Measurements from ENCODE around the gene HCRTR1.

HCRTR1 gene

GRCh38 chr1:31642897-31643296, 25.4 kb downstream of the HCRTR1 start:
- DNase-seq, result no peak
- intact Hi-C loops (cut with DNase I), result no loop called here

- peak in 4 of 42 donors; percentile 15 to 41 (median 20) for DNase-seq
- intact Hi-C loops (cut with DNase I), result no loop called here
Measured at GRCh38 chr1:31643976-31644559, 26.6 kb downstream of the HCRTR1 start.

DNA sequence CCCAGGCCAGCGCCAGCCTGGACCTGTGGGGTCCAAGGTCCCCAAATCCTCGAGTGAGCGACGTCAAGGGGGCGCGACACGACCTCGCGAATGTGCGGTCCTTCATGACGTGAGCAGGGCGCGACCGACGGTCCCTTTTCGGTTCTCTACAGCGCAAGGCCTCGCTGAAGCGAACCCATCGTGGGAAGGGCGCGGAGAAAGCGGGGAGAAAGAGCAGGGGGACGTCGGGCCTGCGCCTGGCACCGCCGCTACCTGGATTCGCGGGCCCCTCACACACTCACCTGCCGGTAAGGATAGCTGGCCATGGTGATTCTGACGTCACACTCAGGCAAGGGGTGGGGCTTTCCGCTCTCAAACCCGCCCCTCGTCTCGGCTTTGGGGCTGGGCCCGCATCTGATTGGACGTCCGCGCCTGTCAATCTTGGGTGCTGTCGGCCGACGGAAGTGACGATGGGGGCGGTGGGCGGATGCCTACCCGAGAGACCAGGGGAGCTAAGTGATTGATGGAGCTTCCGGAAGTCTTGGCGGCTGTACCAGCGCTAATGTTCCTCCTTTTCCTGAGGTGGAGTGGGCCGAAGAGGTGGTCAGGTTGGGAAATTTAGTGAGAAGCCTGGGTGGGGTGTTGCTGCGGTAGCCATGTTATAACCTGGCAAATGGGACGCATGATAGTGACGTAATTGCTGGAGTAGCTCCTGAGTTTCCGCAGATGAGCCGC, 27.2 kb downstream of the HCRTR1 start, which contains the start of gene PEF1:
Gene PEF1, minus strand, starts transcription at position 317 of the 714 bp plus-strand sequence. Its CDS starts 12 bp downstream, at position 305.
- intact Hi-C loops (cut with DNase I), result no loop called here

GRCh38 chr1:31645274-31645568, 27.7 kb downstream of the HCRTR1 start:
- intact Hi-C loops (cut with DNase I), result no loop called here

More for the DNA sequence above, 27.2 kb downstream of the HCRTR1 start, which contains the start of gene PEF1:
- peak; percentile 99 to 100 (median 100) for DNase-seq

DNA sequence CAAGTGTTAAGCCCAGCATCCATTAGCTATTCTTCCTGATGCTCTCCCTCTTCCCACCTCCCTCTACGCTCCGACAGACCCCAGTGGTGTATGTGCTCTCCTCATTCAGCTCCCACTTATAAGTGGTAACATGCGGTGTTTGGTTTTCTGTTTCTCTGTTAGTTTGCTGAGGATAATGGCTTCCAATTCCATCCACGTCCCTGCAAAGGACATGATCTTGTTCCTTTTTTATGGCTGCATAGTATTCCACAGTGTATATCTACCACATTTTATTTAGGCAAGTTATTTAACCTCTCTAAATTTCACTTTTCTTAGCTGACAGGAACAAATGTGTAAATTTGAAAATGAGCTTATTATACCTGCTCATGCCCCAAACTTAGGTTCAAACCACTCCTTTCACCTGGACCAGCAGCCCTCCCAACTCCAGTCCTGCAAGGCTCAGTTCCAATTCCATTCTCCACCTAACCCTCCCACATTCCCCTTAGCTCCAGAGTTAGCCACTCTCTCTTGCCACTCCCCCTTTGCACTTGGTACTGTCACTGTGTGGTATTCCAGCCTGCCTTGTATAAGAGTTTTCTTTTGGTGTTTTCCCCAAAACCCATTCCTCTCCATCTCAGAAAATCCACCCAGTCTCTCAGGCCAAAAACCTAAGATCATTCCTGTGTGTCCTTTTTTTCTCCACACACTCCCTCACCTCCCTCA, 28.9 kb downstream of the HCRTR1 start:
- intact Hi-C loops (cut with DNase I), result no loop called here
- DNase-seq, result no peak

More at GRCh38 chr1:31645274-31645568, 27.7 kb downstream of the HCRTR1 start:
- DNase-seq, result no peak

DNA sequence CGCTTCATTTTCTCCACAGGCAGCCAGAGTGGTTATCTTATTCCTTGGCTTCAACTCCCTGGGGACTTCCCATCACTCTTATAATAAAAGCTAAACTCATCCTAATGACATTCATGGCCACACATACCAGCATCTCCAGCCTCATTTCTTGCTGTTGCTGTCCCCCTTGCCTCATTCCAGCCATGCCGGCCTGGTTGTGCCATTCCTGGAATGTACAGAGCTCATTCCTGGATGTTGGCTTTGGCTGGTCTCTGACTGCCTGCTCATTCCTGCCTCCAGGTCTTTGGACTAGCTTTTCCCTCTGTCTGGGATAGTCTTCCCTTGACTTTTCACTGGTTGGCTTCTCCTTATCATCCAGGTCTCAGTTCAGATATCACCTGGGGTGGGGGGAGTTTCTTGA, 29.6 kb downstream of the HCRTR1 start:
- intact Hi-C loops (cut with DNase I), result no loop called here
- no peak for DNase-seq

DNA sequence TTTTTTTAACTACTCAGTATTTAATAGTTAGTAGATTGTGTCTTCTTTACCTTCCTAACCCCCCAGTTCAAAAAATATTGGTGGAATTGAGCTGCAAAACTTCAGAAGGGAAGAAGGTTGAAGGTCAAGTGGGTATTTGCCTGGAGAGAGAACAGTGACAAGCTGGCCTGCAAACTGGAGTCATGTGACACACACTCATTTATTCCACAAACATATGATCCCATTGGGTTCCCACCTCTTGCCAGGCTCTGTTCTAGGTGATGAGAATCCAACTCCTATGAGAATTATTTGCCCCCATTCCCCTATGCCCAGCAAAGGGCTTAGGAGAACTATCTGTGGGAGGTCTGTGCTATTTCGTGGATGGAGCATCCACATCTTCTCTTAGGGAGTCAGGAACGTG, 30.7 kb downstream of the HCRTR1 start:
- no peak for DNase-seq
- intact Hi-C loops (cut with DNase I), result no loop called here

GRCh38 chr1:31648641-31649357, 31.3 kb downstream of the HCRTR1 start:
- no peak for DNase-seq
- intact Hi-C loops (cut with DNase I), result no loop called here

DNA sequence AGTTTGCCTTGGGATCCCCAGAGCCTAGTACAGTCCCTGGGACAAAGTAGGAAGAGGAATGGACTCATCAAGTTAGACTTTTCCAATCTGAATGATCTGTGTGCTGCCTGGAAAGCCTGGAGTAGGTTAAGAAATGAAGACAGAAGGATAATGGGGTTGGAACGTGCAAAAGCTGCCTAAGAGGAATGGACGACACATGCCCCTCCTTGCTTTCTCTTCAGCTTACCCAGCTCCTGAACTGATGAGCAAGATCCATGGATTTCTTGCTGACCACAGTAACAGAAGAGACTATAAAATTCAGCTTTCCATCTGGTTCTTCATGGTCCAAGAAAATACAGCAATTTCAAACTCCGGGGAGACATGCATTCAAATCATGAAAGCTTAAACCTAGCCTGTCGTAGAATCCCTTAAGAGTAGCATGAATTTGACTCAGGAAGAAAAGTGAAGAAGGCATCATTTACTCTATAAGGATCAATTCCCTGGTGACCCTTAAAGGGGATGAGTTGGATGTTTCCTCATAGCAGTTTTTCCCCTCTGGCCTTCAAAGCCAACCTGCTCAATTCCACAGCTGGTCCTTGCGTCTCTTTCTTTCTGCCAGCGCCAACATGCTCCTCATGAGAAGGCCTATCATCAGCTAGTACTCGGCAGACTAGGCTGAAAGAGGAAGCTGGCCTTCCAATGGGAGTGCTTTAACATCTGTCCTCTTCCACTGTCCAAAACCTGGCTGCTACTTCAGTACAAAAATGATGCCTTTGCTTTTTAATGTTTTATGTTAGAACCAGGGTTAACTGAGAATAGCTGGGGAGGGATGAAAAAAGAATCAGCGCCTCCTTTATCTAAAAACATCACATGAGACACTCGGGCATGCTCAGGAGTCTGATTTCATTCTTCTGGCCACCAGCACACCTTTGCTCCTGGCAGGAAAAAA, 32.9 kb downstream of the HCRTR1 start:
- DNase-seq, result no peak
- intact Hi-C loops (cut with DNase I), result no loop called here

- intact Hi-C loops (cut with DNase I), result no loop called here
- DNase-seq, result no peak
Measured at GRCh38 chr1:31651089-31651420, 33.6 kb downstream of the HCRTR1 start.

DNA sequence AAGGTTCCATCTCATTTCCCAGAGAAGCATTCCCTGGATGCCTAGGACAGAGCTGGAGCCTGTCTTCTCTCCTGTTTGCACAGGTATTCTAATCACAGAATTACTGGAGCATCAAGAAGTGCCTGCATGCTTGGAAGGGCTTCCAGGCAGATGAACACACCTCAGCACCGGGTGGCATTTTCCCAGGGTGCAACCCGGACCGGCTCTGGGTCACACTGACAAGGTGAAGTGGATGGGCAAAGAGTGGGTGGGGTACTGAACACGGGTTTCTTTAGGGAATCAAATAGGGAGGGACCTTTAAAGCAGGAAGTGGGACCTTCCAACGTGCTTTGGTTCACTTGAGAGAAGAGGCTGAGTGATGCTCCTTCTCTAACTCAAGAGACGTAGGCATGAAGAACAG, 34.3 kb downstream of the HCRTR1 start:
- intact Hi-C loops (cut with DNase I), result no loop called here
- DNase-seq, result no peak

- intact Hi-C loops (cut with DNase I), result no loop called here
- DNase-seq, result no peak
Measured at GRCh38 chr1:31652891-31653499, 35.5 kb downstream of the HCRTR1 start.

GRCh38 chr1:31653717-31654473, 36.4 kb downstream of the HCRTR1 start:
- intact Hi-C loops (cut with DNase I), result no loop called here

DNA sequence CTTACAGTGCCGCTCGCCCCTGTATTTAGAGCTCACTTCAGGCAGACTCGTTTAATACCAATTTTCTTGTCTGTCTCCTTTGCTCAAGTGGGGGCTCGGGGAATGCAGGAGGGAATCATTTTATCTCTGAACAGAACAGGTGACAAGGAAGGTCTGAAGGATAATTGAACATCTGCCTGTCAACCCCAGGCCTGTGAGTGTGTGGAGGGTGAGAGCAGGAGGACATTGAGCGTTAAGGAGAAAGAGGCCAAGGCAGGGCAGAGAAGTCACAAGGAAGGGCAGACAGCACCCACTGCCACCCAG, 36.9 kb downstream of the HCRTR1 start:
- intact Hi-C loops (cut with DNase I), result no loop called here
- no peak for DNase-seq

More at GRCh38 chr1:31653717-31654473, 36.4 kb downstream of the HCRTR1 start:
- DNase-seq, result no peak

- no peak for DNase-seq
- intact Hi-C loops (cut with DNase I), result no loop called here
Measured at GRCh38 chr1:31655104-31655503, 37.6 kb downstream of the HCRTR1 start.

DNA sequence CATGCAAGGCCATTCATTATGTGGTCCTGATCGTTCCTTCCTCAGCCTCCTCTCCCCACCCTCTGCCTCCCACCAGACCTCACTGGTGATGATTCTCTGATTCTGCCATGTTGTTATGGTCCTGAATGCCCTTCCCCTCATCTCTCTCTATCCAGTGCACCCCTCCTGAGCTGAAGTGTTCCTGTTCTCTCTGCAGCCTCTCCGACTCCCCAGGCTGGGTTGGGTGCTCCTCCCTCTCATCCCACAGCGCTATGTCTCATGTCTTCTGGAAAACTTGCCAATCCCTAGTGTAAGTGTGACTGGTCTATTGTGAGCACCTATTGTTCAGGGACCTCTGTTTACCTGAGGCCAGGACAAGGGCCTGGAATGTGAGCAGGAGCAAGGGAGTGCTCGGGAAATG, 38.3 kb downstream of the HCRTR1 start:
- intact Hi-C loops (cut with DNase I), result no loop called here

DNA sequence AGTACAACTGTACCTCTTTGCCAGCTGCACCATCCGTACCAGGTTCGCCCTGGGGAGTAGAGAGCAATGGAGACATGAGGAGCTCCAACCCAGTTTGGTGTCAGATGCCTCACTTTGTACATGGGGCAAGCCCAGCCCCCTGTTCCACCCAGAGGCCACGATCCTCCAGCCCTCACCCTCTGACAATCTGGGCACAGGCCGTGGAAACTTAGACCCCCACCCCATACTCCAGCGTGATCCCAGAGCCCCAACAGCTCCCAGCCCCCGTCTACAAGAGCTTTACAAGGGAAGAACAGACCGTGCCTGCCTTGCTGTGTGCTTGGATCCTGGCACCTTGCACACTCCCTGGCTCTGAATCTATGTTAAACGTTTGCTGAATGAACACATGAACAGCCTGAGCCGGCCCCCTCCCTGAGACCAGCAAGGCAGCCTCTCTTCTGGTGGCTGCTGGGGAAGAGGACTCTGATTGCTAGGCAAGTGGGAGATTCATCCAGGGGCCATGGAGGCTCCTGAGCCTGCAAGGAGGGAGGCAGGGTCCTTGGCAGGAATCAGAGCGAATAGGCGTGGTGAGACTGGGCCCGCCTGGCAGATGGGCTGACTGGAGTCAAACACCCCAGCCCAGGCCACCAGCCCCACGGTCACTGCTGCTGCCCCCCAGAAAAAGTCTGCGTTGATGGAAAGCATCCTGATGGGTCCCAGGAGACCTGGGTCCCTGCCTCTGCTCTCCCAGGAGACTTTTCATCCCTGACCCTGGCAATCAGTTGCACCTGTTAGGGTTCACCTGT, 39.7 kb downstream of the HCRTR1 start:
- no peak for DNase-seq

More for the DNA sequence above, 38.3 kb downstream of the HCRTR1 start:
- peak in 4 of 42 donors; percentile 21 to 50 (median 36) for DNase-seq

More for the DNA sequence above, 39.7 kb downstream of the HCRTR1 start:
- intact Hi-C loops (cut with DNase I), result no loop called here

All from head of caudate nucleus (tissue), 42 donors.